GM12892 (cell line): ENCODE results near the gene FLT3LG.

Source experiments
- POLR2A ChIP-seq: IDR thresholded peaks from 2 replicates; pipeline ENCODE4 v1.6.1; 2011; ENCODE audit warnings: low read depth, low read length, control low read depth
- POLR2AphosphoS5 ChIP-seq: IDR thresholded peaks from 2 replicates; pipeline ENCODE4 v1.6.1; 2011; ENCODE audit warnings: low read depth, low read length, control low read depth

GRCh38 chr19:49488046-49488862, 14.2 kb downstream of the FLT3LG start:
- TF ChIP-seq POLR2A = no peak; the same call in 1 of the 2 replicates
- no peak; the same call in 1 of the 2 replicates for TF ChIP-seq POLR2AphosphoS5
